Measurements from ENCODE around the gene PTPN9. TPM values are rescaled to one million over a fixed set of nuclear protein-coding genes. Genes with fewer than 3 reads are reported as not detected.
"Not testable (repeated sequence)": the region's sequence is repeated elsewhere in the genome, so short reads cannot be mapped to it uniquely, and the experiment has no call there.

The PTPN9 gene
- polyA plus RNA-seq, 1 donor (not counting 4 experiments of a cell fraction or from before 2014, with no cell fraction given): 34.7 TPM

DNA sequence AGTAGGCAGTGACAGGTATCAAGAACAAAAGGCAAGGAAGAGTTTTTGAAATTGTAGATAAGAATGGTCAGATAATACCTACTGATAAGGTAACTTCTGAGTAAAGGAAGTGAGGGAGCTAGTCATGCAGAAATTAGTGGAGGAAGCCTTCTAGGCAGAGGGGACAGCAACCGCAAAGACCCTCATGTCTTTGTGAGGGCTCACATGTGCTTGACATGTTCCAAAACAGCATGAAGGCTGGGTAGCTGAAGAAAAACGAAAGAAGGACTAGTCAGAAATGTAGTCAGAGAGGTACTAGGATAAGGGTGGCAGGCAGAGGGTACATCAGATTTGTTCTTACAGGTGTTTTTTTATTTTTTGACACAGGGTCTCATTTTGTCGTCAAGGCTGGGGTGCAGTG is 133.0 kb downstream of the PTPN9 start:
- H3K9me1 ChIP-seq (ENCODE audit: control insufficient read depth, extremely low read depth, insufficient read depth, low read length): no peaks in the 10 kb centered on the region
- FAIRE-seq (no peak), DNase-seq (ENCODE audit: low read depth, low spot score) (no peak)
- H3K36me3 ChIP-seq (ENCODE audit: control insufficient read depth in 2 of 2, extremely low read depth in 1 of 2, insufficient read depth in 2 of 2, low read length in 2 of 2): peaks cover 3 to 7% of the 10 kb centered on the region in 2 experiments
- peaks cover 24% of the 10 kb centered on the region for H3K4me1 ChIP-seq (ENCODE audit: control insufficient read depth, extremely low read depth, insufficient read depth, low read length)
- H3K27ac ChIP-seq (ENCODE audit: control insufficient read depth, insufficient read depth, low read length): no peak overlapping the region
- H3K4me3 ChIP-seq (ENCODE audit: control insufficient read depth in 2 of 3, extremely low read depth in 1 of 3, insufficient read depth in 2 of 3, low read depth in 1 of 3, low read length in 3 of 3): no peak overlapping the region
- dilution Hi-C loops (cut with MboI; ENCODE audit: extremely low pct_ligation_motif_present, low sequenced_read_pairs): no loop called here
- no peak overlapping the region for H3K9ac ChIP-seq (ENCODE audit: control insufficient read depth, extremely low read depth, insufficient read depth, low read length)
- H3K27me3 ChIP-seq (ENCODE audit: control insufficient read depth, extremely low read depth, insufficient read depth, low read length): no peaks in the 10 kb centered on the region
- H3K9me3 ChIP-seq (ENCODE audit: control insufficient read depth, low read depth, low read length): no peaks in the 10 kb centered on the region
- H2AFZ ChIP-seq (ENCODE audit: control insufficient read depth, low read length): no peak overlapping the region
- TF ChIP-seq CTCF (optimal IDR thresholded peaks at IDR 0.05 in 1 of 3, IDR thresholded peaks at IDR 0.05 in 1 of 3, conservative IDR thresholded peaks at IDR 0.05 in 1 of 3; ENCODE audit: extremely low read depth in 1 of 3, insufficient read depth in 2 of 3, low read length in 3 of 3) (no peak), EZH2 (IDR thresholded peaks at IDR 0.05; ENCODE audit: low read length) (no peak)
- H3K79me2 ChIP-seq (ENCODE audit: control insufficient read depth, insufficient read depth, low read length): peaks cover 82% of the 10 kb centered on the region
- H3K4me2 ChIP-seq (ENCODE audit: control insufficient read depth, extremely low read depth, insufficient read depth, low read depth, low read length): no peak overlapping the region
- peaks cover 14% of the 10 kb centered on the region for H4K20me1 ChIP-seq (ENCODE audit: control insufficient read depth, extremely low read depth, insufficient read depth, low read length)

GRCh38 chr15:75445324-75445723 is 133.8 kb downstream of the PTPN9 start:
- H3K4me3 ChIP-seq (ENCODE audit: control insufficient read depth in 2 of 3, extremely low read depth in 1 of 3, insufficient read depth in 2 of 3, low read depth in 1 of 3, low read length in 3 of 3); H3K27ac ChIP-seq (ENCODE audit: control insufficient read depth, insufficient read depth, low read length); H2AFZ ChIP-seq (ENCODE audit: control insufficient read depth, low read length); H3K9me1 ChIP-seq (ENCODE audit: control insufficient read depth, extremely low read depth, insufficient read depth, low read length); H3K27me3 ChIP-seq (ENCODE audit: control insufficient read depth, extremely low read depth, insufficient read depth, low read length); H3K4me2 ChIP-seq (ENCODE audit: control insufficient read depth, extremely low read depth, insufficient read depth, low read depth, low read length); DNase-seq (ENCODE audit: low read depth, low spot score); H3K36me3 ChIP-seq (ENCODE audit: control insufficient read depth in 2 of 2, extremely low read depth in 1 of 2, insufficient read depth in 2 of 2, low read length in 2 of 2); FAIRE-seq; H3K9me3 ChIP-seq (ENCODE audit: control insufficient read depth, low read depth, low read length); dilution Hi-C loops (cut with MboI; ENCODE audit: extremely low pct_ligation_motif_present, low sequenced_read_pairs); H3K9ac ChIP-seq (ENCODE audit: control insufficient read depth, extremely low read depth, insufficient read depth, low read length): not testable (repeated sequence)
- Histone ChIP-seq H3K4me1 (ENCODE audit: control insufficient read depth, extremely low read depth, insufficient read depth, low read length) (peaks cover 24% of the 10 kb centered on the region), H4K20me1 (ENCODE audit: control insufficient read depth, extremely low read depth, insufficient read depth, low read length) (peaks cover 12% of the 10 kb centered on the region), H3K79me2 (ENCODE audit: control insufficient read depth, insufficient read depth, low read length) (peaks cover 89% of the 10 kb centered on the region)

DNA sequence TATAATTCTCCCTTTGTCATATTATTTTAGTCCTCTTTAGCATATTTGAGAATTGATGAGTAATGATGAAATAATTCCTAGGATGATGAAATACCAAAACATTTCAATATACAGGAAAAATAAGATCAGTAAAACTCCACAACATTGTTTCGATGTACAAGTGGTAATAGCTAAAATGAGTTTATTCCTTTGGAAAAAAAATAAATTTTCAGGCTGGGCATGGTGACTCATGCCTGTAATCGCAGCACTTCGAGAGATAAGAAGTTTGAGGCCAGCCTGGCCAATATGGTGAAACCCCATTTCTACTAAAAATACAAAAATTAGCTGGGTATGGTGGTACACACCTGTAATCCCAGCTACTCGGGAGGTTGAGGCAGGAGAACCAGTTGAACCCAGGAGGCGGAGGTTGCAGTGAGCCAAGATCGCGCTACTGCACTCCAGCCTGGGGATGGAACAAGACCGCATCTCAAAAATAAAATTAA is 135.1 kb downstream of the PTPN9 start:
- H4K20me1 ChIP-seq (ENCODE audit: control insufficient read depth, extremely low read depth, insufficient read depth, low read length); H3K4me3 ChIP-seq (ENCODE audit: control insufficient read depth in 2 of 3, extremely low read depth in 1 of 3, insufficient read depth in 2 of 3, low read depth in 1 of 3, low read length in 3 of 3); DNase-seq (ENCODE audit: low read depth, low spot score); H2AFZ ChIP-seq (ENCODE audit: control insufficient read depth, low read length); H3K9me1 ChIP-seq (ENCODE audit: control insufficient read depth, extremely low read depth, insufficient read depth, low read length); dilution Hi-C loops (cut with MboI; ENCODE audit: extremely low pct_ligation_motif_present, low sequenced_read_pairs); H3K36me3 ChIP-seq (ENCODE audit: control insufficient read depth in 2 of 2, extremely low read depth in 1 of 2, insufficient read depth in 2 of 2, low read length in 2 of 2); H3K9ac ChIP-seq (ENCODE audit: control insufficient read depth, extremely low read depth, insufficient read depth, low read length); H3K9me3 ChIP-seq (ENCODE audit: control insufficient read depth, low read depth, low read length); H3K27me3 ChIP-seq (ENCODE audit: control insufficient read depth, extremely low read depth, insufficient read depth, low read length); FAIRE-seq: not testable (repeated sequence)
- peak overlapping the region; percentile 65 for H3K27ac ChIP-seq (ENCODE audit: control insufficient read depth, insufficient read depth, low read length)
- H3K79me2 ChIP-seq (ENCODE audit: control insufficient read depth, insufficient read depth, low read length): peaks cover 87% of the 10 kb centered on the region
- H3K4me2 ChIP-seq (ENCODE audit: control insufficient read depth, extremely low read depth, insufficient read depth, low read depth, low read length): peak overlapping the region; percentile 29
- peaks cover 16% of the 10 kb centered on the region for H3K4me1 ChIP-seq (ENCODE audit: control insufficient read depth, extremely low read depth, insufficient read depth, low read length)

Measured in keratinocyte (primary cell).